Right lobe of liver (tissue), 6 donors: ENCODE data around the gene ECE1. TPM values are rescaled to one million over a fixed set of nuclear protein-coding genes. Genes with fewer than 3 reads are reported as not detected.

Experiments
- ATAC-seq, 4 donors: fragments of 200-7000 bp; cut with Tn5 transposase; one replicate each; pipeline ENCODE4 v1.9.1; 2020; ENCODE audit warnings: mild to moderate bottlenecking in 4 of 4, moderate library complexity in 4 of 4
- DNase-seq, 3 donors: peaks; one replicate each; pipeline ENCODE4 v3.0.0-alpha.2; 2020
- H3K27ac ChIP-seq, 3 donors: fragments of 200-600 bp; one replicate each; pipeline ENCODE4 v1.8.0; 2022
- H3K27me3 ChIP-seq, 2 donors: fragments of 200-600 bp; one replicate each; pipeline ENCODE4 v1.8.0; 2022
- H3K36me3 ChIP-seq, 4 donors: fragments of 200-600 bp; sonication (generic) in 1 of 4; one replicate each; pipeline versions ENCODE4 v1.5.1 to v1.8.0; 2017 to 2022; ENCODE audit warnings: control low read depth in 1 of 4
- H3K4me1 ChIP-seq, 4 donors: fragments of 200-600 bp; sonication (generic) in 1 of 4; one replicate each; pipeline versions ENCODE4 v1.5.1 to v1.8.0; 2017 to 2022; ENCODE audit warnings: control low read depth in 1 of 4
- H3K4me3 ChIP-seq, 3 donors: fragments of 200-600 bp; one replicate each; pipeline ENCODE4 v1.8.0; 2022
- H3K9me3 ChIP-seq, 4 donors: fragments of 200-600 bp; sonication (generic) in 1 of 4; one replicate each; pipeline versions ENCODE4 v1.5.1 to v1.8.0; 2017 to 2022; ENCODE audit warnings: control low read depth in 1 of 4
- POLR2A ChIP-seq: fragments of 450-650 bp; IDR thresholded peaks from one replicate; pipeline ENCODE4 v1.6.1; 2017; ENCODE audit warnings: antibody characterized with exemption, mild to moderate bottlenecking
- WGBS: methylation state at CpG from one replicate; pipeline ENCODE4 v1.1.6; 2018; ENCODE audit warnings: low coverage, low lambda C conversion rate; ENCODE audit not compliant: insufficient coverage; ENCODE audit errors: missing lambda C conversion rate; 5-methylcytosine and 5-hydroxymethylcytosine counted together
- intact Hi-C, 2 donors: fragments of 100-400 bp; cut with DNase I; formaldehyde crosslinking; loops; one replicate each; pipeline versions ENCODE4 v1.11.2 to v1.14.1; 2022
- total RNA-seq, 6 experiments: library from RNA; depleted of rRNA in 2 of 6; stranded (reverse); fragments of >200 nt in 2 of 6; fragmentation: NEBNext Ultra II Directional in 3 of 6; extraction: Animal tissue kit (Norgen Biotek cat#: 25700) in 3 of 6; gene quantifications; one replicate each; pipeline versions ENCODE4 v1.1.0 to v1.2.4, GENCODE V29; 2016 to 2023
- TF ChIP-seq, protein P1 (sequence below), 4 donors: fragments of 200-600 bp in 3 of 4; fragments of 450-650 bp in 1 of 4; IDR thresholded peaks; one replicate each; pipeline versions ENCODE4 v1.5.1 to v1.8.0; 2016 to 2022; ENCODE audit warnings: antibody characterized with exemption in 4 of 4, mild to moderate bottlenecking in 2 of 4
- donor health status: DM: no; HTN: yes; CAD: no.
- donor health status: DM: no; HTN: no; CAD: no.
- donor health status: DM: no; HTN: no; CAD: no.
- donor health status: DM: no; HTN: yes; CAD: no.
- donor health status: DM: no; HTN: yes; CAD: no.

The ECE1 gene
- total RNA-seq, 6 experiments from 2014 or later, result 39.7 to 61.3 (median 43.8) TPM

DNA sequence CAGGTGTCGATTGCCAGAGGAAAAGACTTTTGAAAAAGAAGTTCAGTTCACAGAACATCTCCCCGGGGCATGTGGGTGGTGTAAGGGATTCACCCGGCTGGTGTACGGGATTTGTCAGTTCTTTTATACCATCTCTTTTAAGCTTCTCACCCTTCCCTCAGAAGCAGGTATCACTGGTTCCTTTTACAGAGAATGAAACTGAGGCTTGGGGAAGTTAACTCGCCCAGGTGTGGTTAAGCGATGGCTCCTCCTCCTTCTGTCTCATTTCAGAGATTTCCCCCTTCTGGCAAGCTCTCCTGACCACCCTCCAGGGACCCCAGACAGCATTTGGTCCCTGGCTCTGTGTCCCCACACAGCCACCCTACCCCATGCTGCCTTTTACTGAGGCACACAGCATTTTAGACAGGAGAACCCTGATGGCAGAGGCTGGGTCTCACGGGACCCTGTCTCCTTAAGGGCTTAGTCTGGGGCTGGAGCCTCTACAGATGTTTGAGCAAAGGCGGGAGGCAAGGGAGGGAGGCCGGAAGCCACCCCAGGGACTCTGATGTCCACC lies 2.8 kb upstream of the ECE1 start:
- TF ChIP-seq POLR2A, result no peak
- TF ChIP-seq, protein P1, sequence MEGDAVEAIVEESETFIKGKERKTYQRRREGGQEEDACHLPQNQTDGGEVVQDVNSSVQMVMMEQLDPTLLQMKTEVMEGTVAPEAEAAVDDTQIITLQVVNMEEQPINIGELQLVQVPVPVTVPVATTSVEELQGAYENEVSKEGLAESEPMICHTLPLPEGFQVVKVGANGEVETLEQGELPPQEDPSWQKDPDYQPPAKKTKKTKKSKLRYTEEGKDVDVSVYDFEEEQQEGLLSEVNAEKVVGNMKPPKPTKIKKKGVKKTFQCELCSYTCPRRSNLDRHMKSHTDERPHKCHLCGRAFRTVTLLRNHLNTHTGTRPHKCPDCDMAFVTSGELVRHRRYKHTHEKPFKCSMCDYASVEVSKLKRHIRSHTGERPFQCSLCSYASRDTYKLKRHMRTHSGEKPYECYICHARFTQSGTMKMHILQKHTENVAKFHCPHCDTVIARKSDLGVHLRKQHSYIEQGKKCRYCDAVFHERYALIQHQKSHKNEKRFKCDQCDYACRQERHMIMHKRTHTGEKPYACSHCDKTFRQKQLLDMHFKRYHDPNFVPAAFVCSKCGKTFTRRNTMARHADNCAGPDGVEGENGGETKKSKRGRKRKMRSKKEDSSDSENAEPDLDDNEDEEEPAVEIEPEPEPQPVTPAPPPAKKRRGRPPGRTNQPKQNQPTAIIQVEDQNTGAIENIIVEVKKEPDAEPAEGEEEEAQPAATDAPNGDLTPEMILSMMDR (IDR thresholded peaks at IDR 0.05), result no peak
- H3K9me3 ChIP-seq, result no peaks in the 10 kb centered on the region
- intact Hi-C loops, result no loop called here
- WGBS, result 63% methylated on average over 9 of the region's 9 CpGs
- H3K27me3 ChIP-seq, result no peaks in the 10 kb centered on the region
- DNase-seq (no peak), ATAC-seq (no peak)
- peaks cover 0 to 6% (median 0%) of the 10 kb centered on the region in 4 donors for H3K4me1 ChIP-seq
- no peak overlapping the region for H3K4me3 ChIP-seq
- H3K27ac ChIP-seq, result peak overlapping the region in 2 of 3 donors; percentile 22 to 38
- H3K36me3 ChIP-seq, result no peaks in the 10 kb centered on the region

DNA sequence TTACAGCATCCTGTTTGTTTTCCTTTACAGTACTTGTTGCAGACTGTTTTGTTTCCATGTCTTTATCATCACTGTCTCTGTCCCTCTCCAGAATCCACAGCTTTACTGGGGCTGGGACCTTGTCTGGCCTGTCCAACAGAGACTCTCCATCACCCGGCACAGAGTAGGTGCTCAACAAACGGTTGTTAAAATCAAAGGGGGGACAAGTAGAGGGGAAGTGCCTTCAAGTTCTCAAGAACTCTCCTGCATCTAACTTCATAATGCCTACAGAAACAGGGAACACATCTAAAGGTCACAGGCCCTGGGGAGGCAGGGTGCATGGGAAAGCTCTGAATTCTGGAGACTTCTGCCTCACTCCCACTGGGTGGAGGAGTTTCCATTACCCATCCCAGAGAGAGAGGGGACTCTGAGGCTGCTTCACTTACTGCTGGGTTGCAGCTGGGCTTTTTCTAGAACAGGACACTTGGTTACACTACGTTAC lies 2.3 kb upstream of the ECE1 start:
- Histone ChIP-seq H3K27ac (peak overlapping the region in 1 of 3 donors; percentile 22), H3K27me3 (no peaks in the 10 kb centered on the region), H3K4me1 (peaks cover 0 to 6% (median 0%) of the 10 kb centered on the region in 4 donors), H3K9me3 (no peaks in the 10 kb centered on the region), H3K36me3 (no peaks in the 10 kb centered on the region), H3K4me3 (no peak overlapping the region)
- intact Hi-C loops, result no loop called here
- TF ChIP-seq POLR2A, result no peak
- TF ChIP-seq, protein P1 (IDR thresholded peaks at IDR 0.05), result no peak
- DNase-seq (no peak), ATAC-seq (no peak)
- 60% methylated on average over 3 of the region's 3 CpGs for WGBS

DNA sequence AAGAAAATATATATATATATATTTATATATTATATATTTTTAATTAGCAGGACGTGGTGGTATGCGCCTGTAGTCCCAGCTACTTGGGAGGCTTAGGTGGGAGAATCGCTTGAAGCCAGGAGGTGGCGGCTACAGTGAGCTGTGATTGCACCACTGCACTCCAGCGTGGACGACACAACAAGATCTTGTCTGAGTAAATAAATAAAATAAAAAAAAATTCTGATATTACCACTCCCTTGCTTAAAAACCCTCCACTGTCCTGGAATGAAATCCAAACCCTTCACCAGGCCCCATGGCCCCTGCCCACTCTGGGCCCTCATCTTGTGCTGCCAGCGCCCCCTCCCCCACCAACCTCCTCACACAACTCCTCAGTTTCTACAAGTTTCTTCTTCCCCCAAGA lies 1.7 kb upstream of the ECE1 start:
- no peak for TF ChIP-seq POLR2A
- TF ChIP-seq, protein P1 (IDR thresholded peaks at IDR 0.05), result no peak
- intact Hi-C loops, result no loop called here
- no peak overlapping the region for H3K4me3 ChIP-seq
- H3K36me3 ChIP-seq, result no peaks in the 10 kb centered on the region
- WGBS, result 86% methylated on average over 6 of the region's 7 CpGs
- peaks cover 0 to 6% (median under 1%) of the 10 kb centered on the region in 4 donors for H3K4me1 ChIP-seq
- no peaks in the 10 kb centered on the region for H3K27me3 ChIP-seq
- ATAC-seq (no peak), DNase-seq (no peak)
- H3K27ac ChIP-seq, result no peak overlapping the region
- no peaks in the 10 kb centered on the region for H3K9me3 ChIP-seq

DNA sequence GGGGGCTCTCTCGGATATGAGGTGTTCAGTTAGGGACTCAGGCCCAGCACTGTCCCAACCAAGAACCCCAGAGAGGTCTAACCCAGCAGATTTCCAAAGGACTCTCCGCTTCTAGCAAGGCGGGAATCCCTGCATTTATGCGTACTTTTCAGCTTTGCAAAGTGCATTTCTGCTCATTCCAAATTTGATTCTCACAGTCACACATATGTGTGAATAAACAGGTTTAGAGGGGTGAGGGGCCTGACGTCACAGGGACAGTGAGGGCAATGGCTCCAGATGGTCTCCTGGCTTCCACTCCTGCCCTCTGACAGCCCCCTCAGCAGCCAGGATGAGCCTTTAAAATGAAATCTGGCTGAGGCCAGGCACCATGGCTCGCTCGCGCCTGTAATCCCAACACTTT lies 921 bp upstream of the ECE1 start:
- intact Hi-C loops, result no loop called here
- Histone ChIP-seq H3K27me3 (no peaks in the 10 kb centered on the region), H3K9me3 (no peaks in the 10 kb centered on the region), H3K4me1 (peaks cover 0 to 6% (median 2%) of the 10 kb centered on the region in 4 donors), H3K36me3 (no peaks in the 10 kb centered on the region), H3K4me3 (no peak overlapping the region), H3K27ac (no peak overlapping the region)
- TF ChIP-seq, protein P1 (IDR thresholded peaks at IDR 0.05), result no peak
- no peak for TF ChIP-seq POLR2A
- no peak for ATAC-seq
- no CpG with 5 or more reads among the region's 8 CpGs for WGBS
- no peak for DNase-seq
